HS-27A (cell line): ENCODE measurements around the gene ECSIT.
"Not testable (repeated sequence)": the region's sequence is repeated elsewhere in the genome, so short reads cannot be mapped to it uniquely, and the experiment has no call there.

Experiments
- DNase-seq: peaks from one replicate; pipeline ENCODE4 v3.0.0-alpha.2; 2012; ENCODE audit warnings: low read depth, missing footprints

Gene ECSIT

DNA sequence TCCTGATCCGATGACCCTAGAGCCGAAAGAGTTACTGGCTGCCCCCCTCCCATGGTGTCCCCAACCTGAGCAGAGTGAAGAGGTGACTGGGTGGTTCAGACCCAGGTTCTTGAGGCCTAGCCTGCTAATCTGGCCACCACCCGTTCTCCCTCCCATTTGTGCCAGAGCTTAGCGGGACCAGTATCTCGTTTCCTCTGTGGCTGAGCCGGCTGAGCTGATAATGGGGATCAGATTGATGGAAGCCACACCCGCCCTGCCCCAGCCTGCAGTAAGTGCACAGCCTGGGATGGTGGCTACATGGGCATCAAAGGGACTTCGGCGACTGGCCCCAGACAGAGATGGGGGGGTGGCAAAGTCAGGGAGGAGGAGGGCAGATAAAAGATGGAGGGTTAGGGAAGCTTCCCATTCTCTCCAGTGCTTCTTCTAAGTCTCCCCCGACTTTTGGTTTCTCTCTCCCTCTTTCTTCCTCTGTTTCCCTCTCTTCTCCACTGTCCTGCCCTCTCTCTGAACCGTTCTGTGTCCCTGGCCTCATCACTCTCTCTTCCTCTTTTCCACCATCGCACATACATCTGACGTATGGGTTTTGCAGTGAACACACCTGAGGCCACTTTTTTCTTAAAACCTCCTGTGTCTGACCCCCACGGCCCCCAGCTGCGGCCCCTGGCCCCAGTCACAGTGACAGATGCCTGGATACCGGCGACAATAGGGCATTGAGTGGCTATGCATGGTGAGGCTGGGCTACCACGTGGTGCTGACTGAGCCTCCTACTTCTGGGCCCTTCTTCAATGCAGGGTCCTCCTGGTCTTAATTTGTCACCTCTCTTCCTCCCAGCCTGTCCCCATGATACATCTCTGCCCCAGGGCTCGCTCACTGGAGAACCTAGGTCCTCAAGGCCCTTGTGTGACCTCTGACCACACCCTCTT lies 50.5 kb downstream of the ECSIT start:
- DNase-seq, result no peak

DNA sequence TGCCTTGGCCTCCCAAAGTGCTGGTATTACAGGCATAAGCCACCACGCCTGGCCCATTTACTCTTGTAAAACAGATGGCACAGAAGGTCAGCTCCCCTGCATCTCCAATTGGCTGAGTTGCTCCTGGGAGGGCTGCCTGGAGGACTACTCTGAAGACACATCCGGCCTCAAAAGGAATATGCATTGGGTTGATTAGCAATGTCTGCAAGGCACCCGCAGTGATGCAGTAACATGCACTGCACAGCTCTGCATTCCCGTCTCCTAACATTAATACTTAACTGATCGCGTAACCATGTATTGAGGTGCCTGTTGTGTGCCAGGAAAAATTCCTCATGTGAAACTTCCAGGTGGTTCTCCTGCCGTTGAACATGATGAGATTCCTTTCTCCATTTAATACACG lies 53.1 kb downstream of the ECSIT start:
- no peak for DNase-seq

DNA sequence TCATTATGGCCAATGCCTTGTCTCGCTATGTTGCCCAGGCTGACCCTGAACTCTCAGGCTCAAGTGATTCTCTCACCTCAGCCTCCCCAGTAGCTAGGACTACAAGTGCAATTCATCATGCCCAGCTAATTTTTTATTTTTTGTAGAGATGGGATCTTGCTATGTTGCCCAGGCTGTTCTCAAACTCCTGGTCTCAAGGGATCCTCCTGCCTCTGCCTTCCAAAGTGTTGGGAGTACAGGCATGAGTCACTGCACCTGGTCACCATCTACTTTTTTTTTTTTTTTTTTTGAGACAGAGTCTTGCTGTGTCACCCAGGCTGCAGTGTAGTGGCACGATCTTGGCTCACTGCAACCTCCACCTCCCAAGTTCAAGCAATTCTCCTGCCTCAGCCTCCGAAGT lies 53.6 kb downstream of the ECSIT start:
- DNase-seq, result not testable (repeated sequence)

DNA sequence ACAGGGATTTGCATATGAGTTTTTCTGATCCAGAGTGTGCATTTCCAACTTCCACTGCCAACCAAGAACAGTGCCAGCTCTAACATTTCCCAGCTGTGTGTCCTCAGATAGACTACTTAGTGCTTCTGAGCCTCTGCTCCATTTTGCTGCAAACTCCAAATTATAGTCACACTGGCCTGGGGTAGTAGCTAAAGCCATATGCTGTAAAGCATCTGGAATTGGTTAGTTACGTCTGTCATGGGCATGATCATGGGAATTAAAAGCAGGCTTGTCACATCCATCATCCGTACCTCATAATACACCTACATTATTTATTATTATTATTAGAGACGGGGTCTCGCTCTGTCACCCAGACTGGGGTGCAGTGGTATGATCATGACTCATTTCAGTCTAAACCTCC lies 55.2 kb downstream of the ECSIT start:
- no peak for DNase-seq

GRCh38 chr19:11468266-11468845 lies 60.6 kb downstream of the ECSIT start:
- DNase-seq, result not testable (repeated sequence)

DNA sequence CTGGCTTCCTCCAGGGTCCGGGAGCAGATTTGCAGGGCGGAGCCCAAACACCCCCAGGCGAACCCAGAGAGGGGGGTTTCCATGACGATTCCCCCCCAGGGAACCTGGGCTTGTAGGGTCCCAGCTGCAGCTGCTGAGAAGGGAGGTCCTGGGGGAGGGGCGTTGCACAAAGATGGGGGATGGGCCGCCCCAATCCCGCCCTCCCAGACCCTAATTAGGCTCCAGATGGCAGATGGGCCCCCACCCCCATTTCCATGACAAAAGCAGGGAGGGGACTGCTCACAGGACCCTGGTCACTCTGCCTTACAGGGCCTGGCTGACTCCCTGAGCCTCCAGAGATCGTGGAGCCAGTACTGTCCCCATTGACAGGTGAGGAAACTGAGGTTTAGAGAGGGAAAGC lies 63.3 kb downstream of the ECSIT start:
- no peak for DNase-seq

DNA sequence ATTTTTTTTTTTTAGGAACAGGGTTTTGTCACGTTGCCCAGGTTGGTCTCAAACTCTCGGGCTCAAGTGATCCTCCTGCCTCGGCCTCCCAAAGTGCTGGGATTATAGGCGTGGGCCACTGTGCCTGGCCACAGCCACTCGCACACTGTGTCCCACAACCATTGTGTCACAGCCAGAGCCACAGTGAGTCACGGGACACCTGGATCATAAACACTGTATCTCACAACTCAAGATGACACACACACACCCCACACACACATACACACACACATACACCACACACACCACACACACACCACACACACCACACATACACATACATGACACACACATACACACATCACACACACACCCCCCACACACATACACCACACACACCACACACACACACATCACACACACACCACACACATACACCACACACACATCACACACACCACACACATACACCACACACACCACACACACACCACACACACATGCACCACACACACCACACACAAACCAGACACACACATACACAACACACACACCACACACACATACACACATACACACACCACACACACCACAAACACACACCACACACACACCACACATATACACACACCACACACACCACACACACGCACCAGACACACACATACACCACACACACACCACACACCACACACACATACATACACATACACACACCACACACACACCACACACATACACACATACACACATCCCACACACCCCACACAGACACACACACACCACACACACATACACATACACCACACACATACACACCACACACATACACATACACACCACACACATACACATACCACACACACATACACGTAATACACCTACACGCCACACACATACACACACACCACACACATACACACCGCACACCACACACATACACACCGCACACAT lies 64.3 kb downstream of the ECSIT start:
- no peak for DNase-seq

DNA sequence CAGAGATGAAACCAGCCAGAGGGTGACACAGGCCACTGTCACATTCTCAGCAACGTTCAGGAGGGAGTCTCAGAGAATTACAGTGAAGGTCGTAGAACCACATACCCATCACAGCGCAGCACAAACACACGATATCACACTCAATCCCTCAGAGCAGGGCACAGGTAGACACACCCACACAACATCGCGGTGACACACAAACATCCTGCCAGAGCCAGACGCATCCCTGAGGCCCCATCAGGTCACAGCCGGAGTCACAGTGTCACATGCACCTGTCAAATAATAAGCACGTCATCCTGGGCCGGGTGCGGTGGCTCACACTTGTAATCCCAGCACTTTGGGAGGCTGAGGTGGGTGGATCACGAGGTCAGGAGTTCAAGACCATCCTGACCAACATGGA lies 65.5 kb downstream of the ECSIT start:
- no peak for DNase-seq

DNA sequence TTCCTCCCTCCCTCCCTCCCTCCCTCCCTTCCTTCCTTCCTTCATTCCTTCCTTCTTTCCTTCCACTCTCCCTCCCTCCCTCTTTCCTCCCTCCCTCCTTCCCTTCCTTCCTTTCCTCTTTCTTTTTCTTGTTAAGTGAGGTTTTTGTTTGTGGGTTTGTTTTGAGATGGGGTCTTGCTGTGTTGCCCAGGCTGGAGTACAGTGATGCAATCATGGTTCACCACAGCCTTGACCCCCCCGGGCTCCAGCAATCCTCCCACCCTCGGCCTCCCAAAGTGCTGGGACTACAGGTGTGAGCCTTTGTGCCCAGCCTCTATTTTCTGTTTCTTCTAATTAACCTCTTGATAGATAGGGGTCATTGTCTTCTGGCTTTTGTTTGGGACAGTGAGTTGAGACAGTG lies 67.5 kb downstream of the ECSIT start:
- no peak for DNase-seq

DNA sequence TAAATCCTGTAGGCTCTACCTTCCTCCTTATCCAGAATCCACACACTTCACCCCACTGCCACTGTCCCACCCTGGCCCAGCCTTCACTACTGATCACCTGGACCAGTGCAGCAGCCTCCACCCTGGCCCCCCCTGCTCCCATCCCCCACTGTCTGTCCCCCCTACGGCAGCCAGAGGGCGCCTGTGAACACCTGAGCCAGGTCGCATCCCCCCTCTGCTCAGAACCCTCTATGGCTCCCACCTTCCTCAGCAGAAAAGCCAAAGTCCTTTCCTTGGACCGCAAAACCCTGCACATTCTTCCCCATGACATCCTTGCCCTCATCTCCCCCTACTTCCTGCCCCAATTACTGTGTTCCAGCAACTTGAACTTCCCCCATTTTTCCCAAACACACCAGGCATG lies 68.7 kb downstream of the ECSIT start:
- no peak for DNase-seq

GRCh38 chr19:11458912-11459311 lies 70.0 kb downstream of the ECSIT start:
- not testable (repeated sequence) for DNase-seq

- DNase-seq, result no peak
Observed at GRCh38 chr19:11458236-11458900, 70.6 kb downstream of the ECSIT start.

DNA sequence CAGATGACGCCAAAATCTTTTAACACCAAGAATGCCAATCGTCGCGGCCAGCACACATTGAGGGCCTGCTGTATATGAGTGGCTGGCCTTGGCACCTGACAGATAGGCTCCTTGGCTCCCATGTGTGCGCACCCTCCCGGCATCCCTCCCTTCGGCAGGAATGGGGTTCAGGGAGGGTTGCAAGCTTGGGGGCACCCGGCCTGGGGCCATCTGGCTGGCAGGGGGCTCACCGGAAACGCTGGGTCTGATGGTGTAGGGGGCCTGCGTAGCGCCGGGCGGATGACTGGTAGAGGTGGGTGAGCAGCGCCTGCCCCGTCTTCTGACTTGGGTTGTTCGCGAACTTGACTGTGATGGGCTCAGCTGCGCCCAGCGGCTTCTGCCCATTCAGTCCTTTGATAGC lies 71.1 kb downstream of the ECSIT start:
- no peak for DNase-seq

DNA sequence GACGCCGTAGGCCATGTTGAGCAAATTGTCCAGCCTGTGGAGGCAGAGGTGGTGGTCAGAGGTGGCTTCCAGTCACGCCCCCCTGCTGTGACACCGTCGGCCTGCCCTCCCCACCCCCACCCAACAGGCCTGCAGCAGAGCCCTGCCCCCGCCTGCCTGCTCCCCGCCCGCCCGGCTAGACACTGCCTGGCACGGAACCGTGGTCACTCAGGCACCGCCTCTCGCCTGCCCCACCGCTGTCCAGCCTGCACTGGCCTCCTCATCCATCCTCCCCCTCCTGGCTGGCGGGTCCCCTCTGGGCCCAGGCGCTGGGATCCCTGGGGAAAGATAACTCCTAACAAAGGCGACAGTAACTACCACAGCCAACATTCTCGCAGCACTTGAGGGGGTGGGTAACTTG lies 71.8 kb downstream of the ECSIT start:
- DNase-seq, result no peak

DNA sequence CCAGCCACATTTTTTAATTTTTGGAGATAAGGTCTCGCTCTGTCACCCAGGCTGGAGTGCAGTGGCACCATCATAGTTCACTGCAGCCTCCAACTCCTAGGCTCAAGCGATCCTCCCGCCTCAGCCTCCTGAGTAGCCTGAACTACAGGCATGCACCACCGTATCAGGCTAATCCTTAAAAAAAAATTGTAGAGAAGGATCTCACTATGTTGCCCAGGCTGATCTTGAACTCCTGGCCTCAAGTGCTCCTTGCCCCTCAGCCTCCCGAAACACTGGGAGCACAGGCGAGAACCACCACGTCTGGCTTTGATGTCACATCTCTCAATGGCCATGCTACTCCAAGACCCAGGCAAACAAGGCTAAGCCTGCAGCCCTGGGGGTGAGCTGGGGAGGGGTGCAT lies 72.3 kb downstream of the ECSIT start:
- DNase-seq, result no peak
